Peyer's patch (tissue), 4 donors: ENCODE data around the gene HNRNPU.
"Not testable (repeated sequence)": the region's sequence is repeated elsewhere in the genome, so short reads cannot be mapped to it uniquely, and the experiment has no call there.

ENCODE experiments used
- CTCF ChIP-seq, 6 experiments: fragments of 450-650 bp in 4 of 6; fragments of 200-600 bp in 2 of 6; sonication (generic) in 1 of 6; IDR thresholded peaks; one replicate each; pipeline ENCODE4 v1.5.1; 2017 to 2019; ENCODE audit warnings: antibody characterized with exemption in 6 of 6, mild to moderate bottlenecking in 3 of 6, moderate library complexity in 1 of 6
- POLR2A ChIP-seq, 2 donors: fragments of 450-650 bp; IDR thresholded peaks; one replicate each; pipeline ENCODE4 v1.5.1; 2017; ENCODE audit warnings: antibody characterized with exemption in 2 of 2, mild to moderate bottlenecking in 2 of 2, moderate library complexity in 2 of 2

- not testable (repeated sequence) for TF ChIP-seq POLR2A, CTCF (IDR thresholded peaks at IDR 0.05)
Measured at GRCh38 chr1:244833260-244833659, 31.1 kb downstream of the HNRNPU start.
